ENCODE results near the gene ALAS1.
"Not testable (repeated sequence)": the region's sequence is repeated elsewhere in the genome, so short reads cannot be mapped to it uniquely, and the experiment has no call there.

Gene ALAS1

DNA sequence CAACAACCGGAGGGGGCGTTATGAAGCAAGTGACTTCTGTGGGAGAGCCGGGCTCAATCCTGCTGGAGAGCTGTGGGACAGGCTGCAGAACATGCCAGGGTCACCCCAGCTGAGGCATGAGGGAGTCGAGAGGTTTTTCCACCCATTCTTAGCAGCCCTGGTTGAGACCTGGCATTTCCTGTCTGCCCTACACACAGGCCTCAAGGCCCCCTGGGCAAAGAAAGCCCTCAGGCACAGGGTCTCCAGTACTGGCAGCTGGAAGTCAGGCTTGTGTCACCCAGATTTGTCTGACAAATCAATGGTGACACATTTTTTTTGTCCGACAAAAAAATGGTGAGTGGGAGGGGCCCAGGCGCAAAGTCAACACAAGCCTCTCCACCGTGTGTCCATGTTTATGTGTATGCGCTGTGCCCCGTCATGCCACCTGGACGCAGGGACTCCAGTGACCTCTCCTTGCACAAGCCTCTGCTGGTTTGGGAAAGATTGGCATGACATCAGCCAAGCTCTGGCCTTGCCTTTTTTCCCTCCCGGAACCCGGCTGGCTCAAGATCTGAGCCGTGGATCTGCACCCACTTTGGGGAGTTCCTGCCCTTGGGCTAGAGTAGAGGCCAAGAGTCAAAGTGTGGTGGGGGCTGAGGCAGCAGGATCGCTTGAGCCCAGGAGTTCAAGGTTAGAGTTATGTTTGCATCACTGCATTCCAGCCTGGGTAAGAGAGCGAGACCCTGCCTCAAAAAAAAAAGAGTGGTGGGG, 20.8 kb upstream of the ALAS1 start:
- no peak for DNase-seq

- DNase-seq: no peak
These were observed 20.3 kb upstream of the ALAS1 start for GRCh38 chr3:52177701-52178042.

GRCh38 chr3:52178126-52178525, 19.8 kb upstream of the ALAS1 start:
- not testable (repeated sequence) for DNase-seq

- DNase-seq: no peak
These were observed 19.4 kb upstream of the ALAS1 start for GRCh38 chr3:52178537-52178936.

DNA sequence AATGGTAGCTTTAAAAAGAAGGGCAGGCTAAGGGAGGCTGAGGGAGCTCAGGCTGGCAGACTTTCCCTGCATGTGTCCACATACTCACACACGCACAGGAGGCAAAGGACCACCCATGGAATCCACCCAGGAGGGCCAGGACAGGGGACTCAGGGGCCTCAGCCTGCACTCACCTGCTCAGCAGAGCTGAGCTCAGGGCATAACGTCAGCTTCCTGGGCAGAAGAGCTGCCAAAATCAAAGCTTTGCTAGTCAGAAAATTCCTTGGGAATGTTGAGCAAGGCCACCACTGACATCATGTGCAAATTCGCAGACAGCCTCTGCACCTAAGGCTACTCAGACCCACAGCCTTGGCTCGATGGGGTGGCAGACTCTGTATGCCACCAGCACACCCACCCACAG, 16.4 kb upstream of the ALAS1 start:
- no peak for DNase-seq

DNA sequence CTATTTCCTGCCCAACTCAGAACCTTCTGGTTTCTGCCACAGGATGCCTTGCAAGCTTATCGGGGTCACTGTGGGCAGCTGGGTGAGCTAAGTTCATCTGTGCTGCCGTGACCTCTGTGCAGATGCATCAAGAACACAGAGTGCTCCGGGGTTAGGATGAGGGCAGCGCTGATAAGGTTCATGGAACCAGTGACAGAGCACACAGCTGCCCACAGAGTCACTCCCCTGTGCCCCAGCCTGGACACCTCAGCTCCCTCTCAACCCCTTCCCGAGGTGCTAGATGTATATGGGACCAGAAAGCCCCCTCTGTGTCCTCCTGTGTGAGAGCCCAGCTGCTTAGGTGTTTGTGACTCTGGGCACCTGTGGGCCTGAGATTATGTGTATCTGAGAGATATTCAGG, 15.8 kb upstream of the ALAS1 start:
- no peak for DNase-seq

GRCh38 chr3:52182691-52183090, 15.3 kb upstream of the ALAS1 start:
- no peak for DNase-seq

GRCh38 chr3:52183786-52184445, 14.0 kb upstream of the ALAS1 start:
- DNase-seq: no peak

GRCh38 chr3:52184690-52185089, 13.3 kb upstream of the ALAS1 start:
- DNase-seq: no peak

GRCh38 chr3:52185311-52185710, 12.6 kb upstream of the ALAS1 start:
- no peak for DNase-seq

DNA sequence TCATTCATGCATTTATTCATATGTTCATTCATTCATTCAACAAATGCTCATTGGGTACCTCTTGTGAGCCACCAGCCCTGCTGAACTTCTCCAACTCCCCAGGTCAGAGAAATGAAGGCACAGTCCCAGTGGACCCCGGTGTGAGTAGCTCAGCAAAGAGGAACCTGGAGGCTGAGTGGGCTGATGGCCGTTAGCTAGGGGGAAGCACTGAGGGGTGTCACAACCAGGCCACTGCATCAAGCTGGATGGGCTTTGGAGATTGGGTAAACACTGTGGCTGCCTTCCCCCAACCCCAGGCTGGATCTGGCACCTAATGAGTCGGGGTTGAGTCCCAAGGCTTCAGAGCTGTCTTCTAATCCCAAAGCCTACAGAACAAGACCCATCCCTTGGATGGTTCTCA, 12.1 kb upstream of the ALAS1 start:
- DNase-seq: no peak

DNA sequence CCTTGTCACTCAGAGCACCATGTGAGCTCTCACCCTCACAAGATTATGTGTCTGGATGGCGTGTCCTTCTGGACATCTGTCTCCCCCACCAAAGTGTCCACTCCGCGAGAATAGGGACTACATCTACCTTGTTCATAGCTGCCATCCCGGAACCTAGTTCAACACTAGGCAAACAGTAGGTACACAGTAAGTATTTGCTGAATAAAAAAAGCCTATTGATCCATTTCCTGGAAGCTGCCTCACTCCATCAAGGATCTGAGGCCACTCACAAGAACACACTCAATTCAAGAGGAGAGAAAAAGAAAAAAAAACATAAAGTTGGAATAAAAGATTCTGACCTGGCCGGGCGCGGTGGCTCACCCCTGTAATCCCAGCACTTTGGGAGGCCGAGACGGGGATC, 11.2 kb upstream of the ALAS1 start:
- DNase-seq: no peak

DNA sequence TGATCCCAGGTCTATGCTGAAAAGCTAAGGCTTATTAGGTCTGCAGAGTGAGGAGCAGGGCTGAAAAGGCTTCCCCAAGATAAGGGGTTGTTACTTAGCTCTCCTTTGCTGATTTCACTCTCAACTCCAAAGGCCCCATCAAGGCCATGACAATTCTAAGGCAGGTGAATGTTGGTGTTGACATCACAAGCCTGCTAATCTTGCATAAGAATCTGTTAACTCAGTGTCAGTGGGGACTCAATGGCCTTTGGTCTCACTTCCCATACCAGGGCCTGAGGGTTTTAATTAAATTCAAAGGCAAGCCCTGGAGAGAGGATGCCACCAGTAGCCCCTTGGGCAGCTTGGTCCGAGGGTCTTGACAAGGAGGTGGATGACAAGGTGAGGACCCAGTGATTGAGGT, 9.4 kb upstream of the ALAS1 start:
- no peak for DNase-seq

DNA sequence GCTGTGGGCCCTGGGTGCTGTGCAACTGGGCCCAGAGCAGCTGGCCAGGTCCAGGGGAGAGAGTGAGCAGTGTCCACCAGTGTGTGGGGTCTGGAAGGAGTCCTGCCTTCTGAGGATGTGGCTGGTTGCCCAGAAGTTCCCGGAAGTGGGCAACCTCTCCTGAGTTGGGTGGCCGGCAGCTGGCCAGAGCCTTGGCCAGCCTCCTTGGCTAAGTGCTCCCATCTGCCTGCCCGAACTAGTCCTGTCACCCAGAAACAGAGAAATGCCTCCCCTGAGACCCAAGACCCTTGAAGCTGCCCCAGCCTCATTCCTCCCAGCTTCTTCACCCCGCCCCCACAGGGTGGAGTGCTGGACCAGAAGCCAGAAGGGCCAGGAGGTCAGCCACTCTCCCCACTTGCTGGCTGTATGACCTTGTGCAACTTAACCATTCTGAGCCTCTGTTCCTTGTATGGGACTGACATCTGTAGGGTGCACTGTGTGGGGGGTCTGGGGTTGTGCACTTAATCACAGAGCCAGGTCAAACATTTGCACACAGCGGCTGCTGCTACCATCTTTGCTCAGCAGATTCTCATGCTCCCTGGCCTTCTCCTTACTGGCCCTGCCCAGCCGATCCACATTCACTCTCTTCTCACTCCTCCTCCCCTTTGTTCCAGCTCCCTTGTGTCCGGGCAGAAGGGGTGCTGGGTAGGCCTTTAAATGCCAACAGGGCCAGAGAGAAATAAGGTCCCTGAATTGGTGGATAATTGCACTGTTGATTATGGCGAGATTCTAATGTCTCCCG, 7.5 kb upstream of the ALAS1 start:
- DNase-seq: no peak

DNA sequence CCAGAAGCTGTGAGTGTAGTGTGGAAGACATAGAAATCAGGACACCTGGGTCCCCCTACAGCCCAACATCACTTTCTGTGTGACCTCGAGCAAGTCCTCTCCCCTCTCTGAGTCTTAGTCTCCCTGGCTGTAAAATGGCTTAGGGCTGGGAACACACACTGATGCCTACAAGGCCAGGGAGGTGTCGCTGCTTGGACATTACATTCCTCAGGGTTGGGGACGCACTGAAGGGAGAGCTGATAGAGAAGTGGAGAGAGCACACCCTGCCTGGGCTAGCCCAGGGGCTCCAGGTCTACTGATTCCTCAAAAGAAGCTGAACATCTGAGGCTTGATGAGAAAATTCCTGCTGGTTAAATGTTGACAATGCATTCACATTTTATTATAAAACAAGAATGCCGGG, 6.3 kb upstream of the ALAS1 start:
- DNase-seq: no peak

GRCh38 chr3:52193065-52193464, 4.9 kb upstream of the ALAS1 start:
- DNase-seq: no peak

- no peak for DNase-seq
These were observed 3.3 kb upstream of the ALAS1 start for GRCh38 chr3:52194485-52195290.

- DNase-seq: no peak
These were observed 2.7 kb upstream of the ALAS1 start for GRCh38 chr3:52195291-52195597.

- DNase-seq: no peak
These were observed 2.1 kb upstream of the ALAS1 start for GRCh38 chr3:52195823-52196331.

DNA sequence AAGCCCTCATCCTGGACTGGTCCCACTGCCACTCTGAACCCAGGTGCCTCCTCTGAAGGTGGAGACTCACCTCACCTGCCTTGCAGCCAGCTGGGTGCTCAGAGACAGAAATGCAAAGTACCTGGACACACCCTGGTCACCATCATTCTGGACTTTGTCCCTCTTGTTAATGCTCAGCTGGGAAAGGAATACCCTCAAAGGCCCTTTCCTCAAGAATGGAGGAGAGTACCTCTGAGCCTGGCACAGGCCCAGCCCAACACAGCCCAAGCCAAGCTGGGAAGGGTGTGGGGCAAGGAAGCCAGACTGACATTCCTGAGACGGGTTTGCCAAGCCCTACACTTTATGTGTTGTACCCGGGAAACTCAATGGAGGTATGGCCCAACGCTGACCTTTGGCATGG, 983 bp upstream of the ALAS1 start:
- DNase-seq: no peak

GRCh38 chr3:52197499-52197841, 490 bp upstream of the ALAS1 start:
- no peak for DNase-seq

DNA sequence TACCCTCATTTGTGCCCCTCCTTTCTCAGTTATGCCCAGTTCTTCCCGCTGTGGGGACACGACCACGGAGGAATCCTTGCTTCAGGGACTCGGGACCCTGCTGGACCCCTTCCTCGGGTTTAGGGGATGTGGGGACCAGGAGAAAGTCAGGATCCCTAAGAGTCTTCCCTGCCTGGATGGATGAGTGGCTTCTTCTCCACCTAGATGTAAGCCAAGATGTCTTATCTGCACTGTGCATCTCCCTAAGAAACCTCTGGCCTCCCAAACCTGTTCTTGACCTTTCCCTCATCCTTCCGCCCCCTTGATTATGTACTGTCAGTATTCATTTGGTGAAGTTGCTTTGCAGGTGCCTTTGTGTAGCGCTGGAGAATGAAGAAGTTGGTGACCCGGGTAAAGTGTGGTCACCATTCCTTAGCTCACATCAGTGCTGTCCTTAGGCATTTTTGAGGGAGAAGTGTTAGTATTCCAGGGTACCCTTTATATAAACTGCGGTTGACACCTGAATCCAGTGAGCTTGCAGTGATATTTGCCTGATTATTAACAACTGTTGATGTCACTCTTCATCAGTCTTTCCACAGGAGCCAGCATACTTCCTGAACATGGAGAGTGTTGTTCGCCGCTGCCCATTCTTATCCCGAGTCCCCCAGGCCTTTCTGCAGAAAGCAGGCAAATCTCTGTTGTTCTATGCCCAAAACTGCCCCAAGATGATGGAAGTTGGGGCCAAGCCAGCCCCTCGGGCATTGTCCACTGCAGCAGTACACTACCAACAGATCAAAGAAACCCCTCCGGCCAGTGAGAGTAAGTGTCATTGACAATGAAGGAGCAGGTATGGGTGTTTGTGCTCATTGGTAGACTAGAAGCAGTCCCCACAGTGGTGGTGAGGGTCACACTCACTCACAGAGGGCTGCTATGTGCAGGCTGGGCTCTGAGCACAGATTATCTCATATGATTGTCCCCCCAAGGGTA, 966 bp downstream of the ALAS1 start:
- DNase-seq: no peak
